Activated CD4-positive, alpha-beta T cell treated with anti-CD3 and anti-CD28 coated beads, Interleukin-2, amount 10 ng/mL, durations not matched to agents 7 days and 5 days (primary cell): Measurements from ENCODE around the gene FGD6. TPM values are rescaled to one million over a fixed set of nuclear protein-coding genes. Genes with fewer than 3 reads are reported as not detected.

Source experiments
- CTCF ChIA-PET: fragments of 350-600 bp; sonication (Branson Sonifier 250); formaldehyde crosslinking; loops from one replicate; lab custom pipeline; 2021; ENCODE audit warnings: antibody characterized with exemption; lab: Charles Lee
- POLR2A ChIA-PET: fragments of 350-600 bp; sonication (Branson Sonifier 250); formaldehyde crosslinking; loops from one replicate; lab custom pipeline; 2021; ENCODE audit warnings: antibody characterized with exemption; lab: Charles Lee
- DNase-seq: peaks from one replicate; pipeline ENCODE4 v3.0.0-alpha.2; 2020
- H3K27ac Mint-ChIP-seq: one replicate; pipeline ENCODE4 v1.8.0; 2021; ENCODE audit warnings: mild to moderate bottlenecking, moderate library complexity, mixed read lengths
- H3K27me3 Mint-ChIP-seq: one replicate; pipeline ENCODE4 v1.8.0; 2021; ENCODE audit warnings: mixed read lengths
- H3K36me3 Mint-ChIP-seq: one replicate; pipeline ENCODE4 v1.8.0; 2021; ENCODE audit warnings: low read depth, mixed read lengths
- H3K4me1 Mint-ChIP-seq: one replicate; pipeline ENCODE4 v1.8.0; 2021; ENCODE audit warnings: mixed read lengths
- H3K4me3 Mint-ChIP-seq: one replicate; pipeline ENCODE4 v1.8.0; 2021; ENCODE audit warnings: mild to moderate bottlenecking, moderate library complexity, mixed read lengths
- H3K9me3 Mint-ChIP-seq: one replicate; pipeline ENCODE4 v1.8.0; 2021; ENCODE audit warnings: mixed read lengths
- total RNA-seq, 2 experiments: library from RNA; stranded (reverse); gene quantifications; one replicate each; pipeline ENCODE4 v1.2.3, GENCODE V29; 2021

Gene FGD6
- total RNA-seq: under 1 TPM; 0.56 to 0.69 TPM

DNA sequence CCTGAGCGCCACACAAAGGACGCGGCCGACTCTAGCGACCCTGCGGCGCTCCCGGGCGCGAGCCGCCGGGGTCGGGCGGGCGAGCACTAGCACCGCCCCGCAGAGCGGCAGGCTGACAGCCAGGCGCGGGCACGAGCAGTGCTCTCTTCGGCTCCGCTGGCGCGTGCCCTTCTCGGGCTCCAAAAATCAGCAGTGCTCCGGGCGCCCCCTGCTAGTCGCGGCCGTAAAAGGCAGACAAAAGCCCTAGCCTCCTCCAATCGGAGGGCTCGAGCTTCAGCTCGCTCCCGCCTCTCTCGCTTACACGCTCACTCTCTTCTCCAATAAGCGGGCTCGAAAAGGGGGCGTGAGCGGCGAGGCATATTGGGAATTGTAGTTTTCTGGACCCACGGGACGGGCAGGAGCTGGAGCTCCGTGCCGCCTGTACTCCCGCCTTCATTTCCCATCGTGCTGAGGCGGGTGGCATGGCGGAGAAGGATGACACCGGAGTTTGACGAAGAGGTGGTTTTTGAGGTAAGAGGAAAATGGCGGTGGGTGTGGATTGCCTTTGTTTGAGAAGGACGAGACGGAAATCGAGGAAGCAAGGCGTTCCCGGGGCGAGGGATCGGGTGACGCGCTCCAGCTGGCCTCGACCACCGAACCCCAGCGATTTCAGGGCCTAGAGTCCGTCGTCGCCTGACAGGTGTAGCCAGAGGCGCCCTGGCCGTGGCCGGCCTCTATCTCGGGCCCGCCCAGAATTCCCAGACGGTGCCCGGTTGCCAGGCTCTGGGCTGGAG is at the start of gene FGD6, which contains the start of gene VEZT:
Gene FGD6, minus strand, starts transcription at position 91 of the 773 bp plus-strand sequence. CDS start 227 bp downstream, outside the sequence.
Gene VEZT, plus strand, starts transcription at position 431 of the 773 bp plus-strand sequence. Its CDS starts 44 bp downstream, at position 475.
- CTCF ChIA-PET: interaction anchor here (0.5 to 1.9 kb wide), 12 partner anchors 8 to 1574 kb away, joined by 3 to 11 read pairs (median 4); no protein-coding TSS in a partner anchor
- Mint-ChIP-seq H3K4me3 (peak within 1 kb of the TSS; percentile 93), H3K9me3 (no peaks in the 10 kb centered on the region), H3K27me3 (peaks cover 11% of the 10 kb centered on the region), H3K4me1 (peaks cover 32% of the 10 kb centered on the region), H3K36me3 (peaks cover 5% of the 10 kb centered on the region), H3K27ac (peak within 1 kb of the TSS; percentile 97)
- POLR2A ChIA-PET: interaction anchor here (1.2 to 1.5 kb wide), 2 partner anchors 144 to 256 kb away, joined by 6 to 7 read pairs; partner anchors contain the start of gene NR2C1
- peak; percentile 99 for DNase-seq

- H3K36me3 Mint-ChIP-seq: peaks cover 5% of the 10 kb centered on the region
- POLR2A ChIA-PET: no interaction called here
- CTCF ChIA-PET: interaction anchor here (0.7 to 1.1 kb wide), 2 partner anchors 46 to 252 kb away, joined by 3 to 5 read pairs; no protein-coding TSS in a partner anchor
- H3K27me3 Mint-ChIP-seq: no peaks in the 10 kb centered on the region
- no peak overlapping the region for H3K4me3 Mint-ChIP-seq
- DNase-seq: no peak
- no peak overlapping the region for H3K27ac Mint-ChIP-seq
- H3K4me1 Mint-ChIP-seq: no peaks in the 10 kb centered on the region
- H3K9me3 Mint-ChIP-seq: no peaks in the 10 kb centered on the region
These were observed 49.0 kb upstream of the FGD6 start for GRCh38 chr12:95266254-95266653.

- Mint-ChIP-seq H3K27ac (no peak overlapping the region), H3K36me3 (peaks cover 6% of the 10 kb centered on the region), H3K4me1 (no peaks in the 10 kb centered on the region), H3K27me3 (no peaks in the 10 kb centered on the region), H3K4me3 (no peak overlapping the region), H3K9me3 (no peaks in the 10 kb centered on the region)
- DNase-seq: no peak
- ChIA-PET CTCF (interaction anchor here (1.1 kb wide), 1 partner anchor 251 kb away, joined by 5 read pairs; no protein-coding TSS in a partner anchor), POLR2A (no interaction called here)
These were observed 48.5 kb upstream of the FGD6 start for GRCh38 chr12:95265765-95266164.

GRCh38 chr12:95262808-95263207 is 45.5 kb upstream of the FGD6 start:
- ChIA-PET POLR2A (no interaction called here), CTCF (interaction anchor here (0.6 kb wide), 1 partner anchor 123 kb away, joined by 3 read pairs; no protein-coding TSS in a partner anchor)
- Mint-ChIP-seq H3K4me1 (no peaks in the 10 kb centered on the region), H3K36me3 (peaks cover 12% of the 10 kb centered on the region), H3K27me3 (no peaks in the 10 kb centered on the region), H3K27ac (no peak overlapping the region), H3K9me3 (no peaks in the 10 kb centered on the region), H3K4me3 (no peak overlapping the region)
- DNase-seq: no peak

GRCh38 chr12:95261109-95261508 is 43.8 kb upstream of the FGD6 start:
- no peak for DNase-seq
- Mint-ChIP-seq H3K4me3 (no peak overlapping the region), H3K36me3 (peaks cover 18% of the 10 kb centered on the region), H3K4me1 (no peaks in the 10 kb centered on the region), H3K27ac (no peak overlapping the region), H3K9me3 (no peaks in the 10 kb centered on the region), H3K27me3 (no peaks in the 10 kb centered on the region)
- ChIA-PET CTCF (no interaction called here), POLR2A (no interaction called here)

DNA sequence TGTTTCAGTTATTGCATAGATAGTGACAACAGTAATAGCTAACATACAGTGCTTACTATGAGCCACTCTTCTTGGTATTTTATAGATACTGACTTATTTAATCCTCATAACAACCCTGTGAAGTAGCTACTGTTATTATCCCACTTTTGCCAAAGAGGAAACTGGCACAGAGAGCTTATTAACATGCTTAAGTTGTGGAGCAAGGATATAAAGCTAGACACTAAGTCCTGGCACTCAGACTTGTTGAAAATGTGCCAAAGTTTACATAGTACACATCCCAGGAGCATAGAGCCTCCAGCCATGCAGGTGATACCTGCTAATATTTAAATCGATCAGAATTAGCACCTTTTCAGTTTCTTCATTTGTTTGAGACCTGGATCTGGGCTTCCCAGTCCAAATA is 42.1 kb upstream of the FGD6 start:
- Mint-ChIP-seq H3K36me3 (peaks cover 30% of the 10 kb centered on the region), H3K9me3 (no peaks in the 10 kb centered on the region), H3K27ac (no peak overlapping the region), H3K4me3 (no peak overlapping the region), H3K27me3 (no peaks in the 10 kb centered on the region), H3K4me1 (no peaks in the 10 kb centered on the region)
- POLR2A ChIA-PET: no interaction called here
- no peak for DNase-seq
- CTCF ChIA-PET: interaction anchor here (1.0 kb wide), 1 partner anchor 106 kb away, joined by 3 read pairs; no protein-coding TSS in a partner anchor

DNA sequence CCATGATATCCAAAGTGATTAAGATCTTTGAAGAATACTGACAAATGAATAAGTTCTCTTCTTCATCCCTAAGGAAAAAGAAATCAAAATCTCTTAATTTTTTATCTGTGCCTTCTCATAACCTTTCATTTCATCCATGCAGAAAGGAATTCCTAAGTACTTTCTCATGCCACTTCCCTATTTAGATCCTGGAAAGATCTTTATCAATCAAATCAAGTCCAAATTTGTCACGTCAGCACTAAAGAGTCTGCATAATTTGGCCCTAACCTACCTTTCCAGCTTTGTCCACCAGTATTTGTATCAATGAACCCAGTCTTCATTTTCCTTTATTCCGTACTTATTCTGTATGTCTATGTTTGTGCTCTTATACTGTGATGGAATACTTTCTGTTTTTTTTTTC is 41.5 kb upstream of the FGD6 start:
- ChIA-PET POLR2A (no interaction called here), CTCF (interaction anchor here (0.6 to 1.1 kb wide), 3 partner anchors 12 to 240 kb away, joined by 3 to 4 read pairs (median 3); no protein-coding TSS in a partner anchor)
- no peak overlapping the region for H3K27ac Mint-ChIP-seq
- H3K9me3 Mint-ChIP-seq: no peaks in the 10 kb centered on the region
- DNase-seq: no peak
- H3K4me1 Mint-ChIP-seq: no peaks in the 10 kb centered on the region
- peaks cover 30% of the 10 kb centered on the region for H3K36me3 Mint-ChIP-seq
- H3K4me3 Mint-ChIP-seq: no peak overlapping the region
- H3K27me3 Mint-ChIP-seq: no peaks in the 10 kb centered on the region

DNA sequence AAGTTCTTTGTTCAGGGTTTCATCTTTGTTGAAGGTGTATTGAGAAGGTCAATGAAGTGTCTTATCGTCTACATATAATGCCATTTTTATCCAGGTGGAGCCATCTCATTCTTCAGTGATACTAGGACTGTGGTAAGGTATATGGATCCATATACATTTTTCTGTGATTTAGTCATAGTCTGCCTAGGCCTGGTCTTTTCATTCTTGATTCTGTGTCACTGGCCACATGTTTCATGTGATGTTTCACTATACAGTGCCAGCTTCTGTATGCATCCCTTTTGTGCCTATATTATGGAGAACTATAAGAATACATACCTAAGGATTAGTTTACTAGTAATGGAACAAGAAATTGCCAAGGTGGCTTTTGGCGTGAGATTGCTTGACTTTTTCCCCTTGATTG is 40.9 kb upstream of the FGD6 start:
- H3K9me3 Mint-ChIP-seq: no peaks in the 10 kb centered on the region
- H3K27me3 Mint-ChIP-seq: no peaks in the 10 kb centered on the region
- no peak overlapping the region for H3K27ac Mint-ChIP-seq
- ChIA-PET POLR2A (interaction anchor here (0.7 kb wide), 1 partner anchor 18 kb away, joined by 5 read pairs; no protein-coding TSS in a partner anchor), CTCF (interaction anchor here (0.6 to 1.1 kb wide), 3 partner anchors 12 to 240 kb away, joined by 3 to 5 read pairs (median 4); no protein-coding TSS in a partner anchor)
- no peak overlapping the region for H3K4me3 Mint-ChIP-seq
- DNase-seq: no peak
- no peaks in the 10 kb centered on the region for H3K4me1 Mint-ChIP-seq
- peaks cover 32% of the 10 kb centered on the region for H3K36me3 Mint-ChIP-seq

DNA sequence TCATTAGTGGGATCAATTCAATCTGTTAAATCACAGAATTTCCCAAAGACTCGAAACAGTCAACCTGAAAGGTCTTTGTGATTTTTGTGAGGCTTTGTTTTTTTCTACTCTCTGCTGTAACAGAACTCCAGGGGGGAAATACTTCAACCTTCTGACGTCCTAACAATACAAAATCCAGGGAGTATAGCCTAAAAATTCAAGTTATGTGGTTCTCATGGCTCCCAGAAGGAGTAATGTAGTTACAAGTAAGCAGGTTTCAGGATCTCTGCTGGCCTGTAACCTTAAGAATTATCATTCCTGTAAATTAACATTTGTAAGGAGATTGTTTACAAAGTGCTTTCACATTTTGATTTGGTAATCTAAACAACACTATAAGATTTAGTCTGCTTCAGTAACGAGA is 40.3 kb upstream of the FGD6 start:
- H3K4me3 Mint-ChIP-seq: no peak overlapping the region
- DNase-seq: no peak
- no peaks in the 10 kb centered on the region for H3K27me3 Mint-ChIP-seq
- H3K27ac Mint-ChIP-seq: no peak overlapping the region
- H3K36me3 Mint-ChIP-seq: peaks cover 31% of the 10 kb centered on the region
- no peaks in the 10 kb centered on the region for H3K9me3 Mint-ChIP-seq
- no peaks in the 10 kb centered on the region for H3K4me1 Mint-ChIP-seq
- POLR2A ChIA-PET: no interaction called here
- CTCF ChIA-PET: interaction anchor here (1.1 kb wide), 1 partner anchor 11 kb away, joined by 4 read pairs; no protein-coding TSS in a partner anchor

DNA sequence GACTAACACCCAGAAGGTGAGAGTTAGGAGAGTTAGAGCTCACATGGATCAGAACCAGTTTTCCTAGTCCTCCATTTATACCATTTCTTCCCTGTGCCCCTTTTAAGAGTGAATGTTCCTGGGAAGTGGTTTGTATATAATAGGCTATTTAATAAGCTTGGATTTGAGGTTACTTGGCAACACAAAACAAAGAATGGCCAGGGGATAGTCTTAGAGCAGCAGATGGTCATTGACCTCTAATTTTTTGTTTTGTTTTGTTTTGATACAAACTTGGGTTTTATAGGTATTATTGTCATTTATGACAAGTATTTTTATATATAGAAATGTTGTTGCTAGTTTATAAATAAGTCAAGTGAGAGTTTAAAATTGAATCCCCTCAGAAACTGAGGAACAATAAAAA is 36.1 kb upstream of the FGD6 start:
- H3K27ac Mint-ChIP-seq: no peak overlapping the region
- H3K4me1 Mint-ChIP-seq: no peaks in the 10 kb centered on the region
- ChIA-PET CTCF (no interaction called here), POLR2A (no interaction called here)
- DNase-seq: no peak
- peaks cover 32% of the 10 kb centered on the region for H3K36me3 Mint-ChIP-seq
- no peaks in the 10 kb centered on the region for H3K27me3 Mint-ChIP-seq
- H3K4me3 Mint-ChIP-seq: no peak overlapping the region
- H3K9me3 Mint-ChIP-seq: no peaks in the 10 kb centered on the region

DNA sequence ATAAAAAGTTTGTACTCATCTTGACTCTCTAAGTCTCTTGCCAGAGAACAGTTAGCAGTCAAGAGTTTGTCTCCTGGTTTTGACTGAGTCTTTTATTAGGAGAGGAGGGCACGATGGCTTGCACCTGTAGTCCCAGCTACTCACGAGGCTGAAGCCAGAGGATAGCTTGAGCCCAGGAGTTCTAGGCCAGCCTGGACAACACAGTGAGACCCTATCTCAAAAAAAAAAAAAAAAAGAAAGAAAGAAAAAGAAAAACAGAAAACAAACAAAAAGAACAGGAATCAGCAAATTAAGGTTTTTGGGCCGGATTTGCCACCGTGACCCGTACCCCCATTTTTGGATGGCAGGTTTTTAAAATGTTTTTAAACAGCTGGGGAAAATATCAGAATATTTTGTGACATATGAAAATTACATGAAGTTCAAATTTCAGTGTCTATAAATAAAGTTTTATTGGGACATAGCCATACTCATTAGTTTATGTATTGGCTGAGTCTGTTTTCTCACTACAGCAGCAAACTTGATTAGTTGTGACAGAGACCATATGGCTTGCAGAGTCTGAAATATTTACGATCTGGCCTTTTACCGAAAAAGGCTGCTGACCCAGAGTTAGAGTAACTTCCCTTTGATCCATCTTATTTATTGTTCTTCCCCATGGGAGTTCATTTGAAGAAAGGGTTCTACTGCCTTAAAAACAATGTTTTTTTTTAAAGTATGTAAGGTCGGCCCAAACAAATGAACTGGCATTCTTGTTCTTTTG is 31.5 kb upstream of the FGD6 start:
- DNase-seq: no peak
- no peak overlapping the region for H3K27ac Mint-ChIP-seq
- H3K4me1 Mint-ChIP-seq: peaks cover 12% of the 10 kb centered on the region
- H3K4me3 Mint-ChIP-seq: no peak overlapping the region
- ChIA-PET POLR2A (no interaction called here), CTCF (no interaction called here)
- no peaks in the 10 kb centered on the region for H3K27me3 Mint-ChIP-seq
- H3K36me3 Mint-ChIP-seq: peaks cover 11% of the 10 kb centered on the region
- H3K9me3 Mint-ChIP-seq: no peaks in the 10 kb centered on the region

DNA sequence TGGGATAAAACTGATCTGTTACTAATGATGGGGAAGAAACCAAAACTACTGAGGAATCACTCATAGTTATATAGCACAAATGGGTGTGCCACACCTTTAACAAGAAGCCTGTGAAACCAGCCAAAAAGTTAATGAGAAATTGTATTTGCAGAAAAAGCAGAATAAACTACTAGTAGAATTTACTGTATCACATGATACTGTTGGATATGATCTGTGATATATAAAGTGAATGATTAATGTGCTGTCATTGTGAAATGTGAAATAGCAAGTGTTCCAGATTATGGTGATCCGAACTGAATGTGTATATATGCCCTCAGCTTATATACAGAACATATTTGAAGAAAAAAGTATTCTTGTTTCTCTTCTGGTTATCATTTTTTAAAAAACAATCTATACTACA is 30.8 kb upstream of the FGD6 start:
- peaks cover 12% of the 10 kb centered on the region for H3K4me1 Mint-ChIP-seq
- no peaks in the 10 kb centered on the region for H3K9me3 Mint-ChIP-seq
- no peak for DNase-seq
- H3K4me3 Mint-ChIP-seq: no peak overlapping the region
- no peak overlapping the region for H3K27ac Mint-ChIP-seq
- CTCF ChIA-PET: no interaction called here
- H3K36me3 Mint-ChIP-seq: peaks cover 9% of the 10 kb centered on the region
- POLR2A ChIA-PET: no interaction called here
- no peaks in the 10 kb centered on the region for H3K27me3 Mint-ChIP-seq
